HCT116 (cell line): Measurements from ENCODE around the gene SRRM1. TPM values are rescaled to one million over a fixed set of nuclear protein-coding genes. Genes with fewer than 3 reads are reported as not detected.
"Not testable (repeated sequence)": the region's sequence is repeated elsewhere in the genome, so short reads cannot be mapped to it uniquely, and the experiment has no call there.

Experiments used
- ATAC-seq: fragments of 200-7000 bp; cut with Tn5 transposase; 2 replicates; pipeline ENCODE4 v1.9.1; 2020; ENCODE audit warnings: mild to moderate bottlenecking, moderate library complexity
- BruUV-seq: library from RNA; stranded (reverse); fragments of 400-500 nt; replicated peaks from 2 replicates; lab custom pipeline; 2021; lab: Mats Ljungman, UMichigan
- CTCF ChIA-PET: fragments of 300-600 bp; sonication (Branson Sonifier 250); formaldehyde crosslinking; loops from one replicate; lab custom pipeline; 2021; ENCODE audit warnings: antibody characterized with exemption; lab: Charles Lee
- POLR2A ChIA-PET: fragments of 300-600, 350-600 bp; sonication (Branson Sonifier 250); formaldehyde crosslinking; loops from one replicate; lab custom pipeline; 2021; ENCODE audit warnings: antibody characterized with exemption; lab: Charles Lee
- RAD21 ChIA-PET, 2 experiments: fragments of 300-600 bp; sonication (Branson Sonifier 250); formaldehyde crosslinking; loops; one replicate each; lab custom pipeline; 2023; ENCODE audit warnings: low total read pairs in 2 of 2; ENCODE audit not compliant: uncharacterized antibody in 2 of 2, unreplicated experiment in 2 of 2, low non-redundant PET in 1 of 2; lab: Charles Lee
- DNase-seq: peaks from one replicate; pipeline ENCODE4 v3.0.0-alpha.2; 2010; ENCODE audit warnings: low read depth, low spot score
- H2AFZ ChIP-seq: fragments of 200-600 bp; shearing (Covaris generic), sonication (generic); 2 replicates; pipeline ENCODE4 v1.6.1; 2017; ENCODE audit warnings: low read depth, mixed run types, mixed read lengths, antibody characterized with exemption, low read length; ENCODE audit not compliant: poor library complexity, severe bottlenecking
- H3K27ac ChIP-seq: 2 replicates; pipeline ENCODE4 v1.5.1; 2012; ENCODE audit warnings: low read depth, low read length
- H3K27me3 ChIP-seq: fragments of 200-600 bp; sonication (generic); 2 replicates; pipeline ENCODE4 v1.6.1; 2016; ENCODE audit warnings: mixed run types, low read length, mixed read lengths; ENCODE audit not compliant: insufficient read depth
- H3K36me3 ChIP-seq, 2 experiments: fragments of 200-500 bp in 1 of 2; fragments of 200-600 bp in 1 of 2; sonication (Bioruptor generic) in 1 of 2; sonication (generic) in 1 of 2; 2 replicates each; pipeline versions ENCODE4 v1.5.1 to v1.6.1; 2014 to 2016; ENCODE audit warnings: low read length in 2 of 2, inconsistent platforms in 1 of 2, mixed read lengths in 1 of 2, mixed run types in 1 of 2; ENCODE audit not compliant: insufficient read depth in 2 of 2, control insufficient read depth in 1 of 2
- H3K4me1 ChIP-seq, 2 experiments: fragments of 200-600 bp in 1 of 2; sonication (generic) in 1 of 2; 2 replicates each; pipeline versions ENCODE4 v1.5.1 to v1.6.1; 2012 to 2017; ENCODE audit warnings: low read length in 2 of 2, inconsistent platforms in 1 of 2, mild to moderate bottlenecking in 1 of 2, mixed read lengths in 1 of 2, mixed run types in 1 of 2, moderate library complexity in 1 of 2; ENCODE audit not compliant: insufficient read depth in 2 of 2, control insufficient read depth in 1 of 2
- H3K4me2 ChIP-seq: fragments of 200-600 bp; sonication (generic); 2 replicates; pipeline ENCODE4 v1.6.1; 2017; ENCODE audit warnings: mixed run types, low read length, mixed read lengths
- H3K4me3 ChIP-seq, 2 experiments: fragments of 200-600 bp in 1 of 2; sonication (generic) in 1 of 2; replicated peaks in 1 of 2; 2 replicates each; pipeline ENCODE4 v1.5.1; 2011 to 2016; ENCODE audit warnings: low read length in 2 of 2, control low read depth in 1 of 2, low read depth in 1 of 2, mild to moderate bottlenecking in 1 of 2, mixed read lengths in 1 of 2, mixed run types in 1 of 2
- H3K79me2 ChIP-seq: fragments of 200-600 bp; sonication (generic); 2 replicates; pipeline ENCODE4 v1.6.1; 2017; ENCODE audit warnings: mild to moderate bottlenecking, mixed run types, low read length, moderate library complexity, mixed read lengths; ENCODE audit not compliant: insufficient read depth
- H3K9ac ChIP-seq: fragments of 200-600 bp; sonication (generic); 2 replicates; pipeline ENCODE4 v1.6.1; 2016; ENCODE audit warnings: low read length, mixed read lengths
- H3K9me2 ChIP-seq: fragments of 200-600 bp; sonication (generic), shearing (Covaris generic); 2 replicates; pipeline ENCODE4 v1.6.1; 2017; ENCODE audit warnings: mixed run types, mild to moderate bottlenecking, moderate library complexity; ENCODE audit not compliant: insufficient read depth
- H3K9me3 ChIP-seq, 2 experiments: fragments of 200-500 bp in 1 of 2; fragments of 200-600 bp in 1 of 2; sonication (Bioruptor generic) in 1 of 2; sonication (generic) in 1 of 2; 2 replicates each; pipeline ENCODE4 v1.6.1; 2014 to 2017; ENCODE audit warnings: low read length in 2 of 2, mixed read lengths in 2 of 2, inconsistent platforms in 1 of 2, low read depth in 1 of 2, mild to moderate bottlenecking in 1 of 2, mixed run types in 1 of 2, moderate library complexity in 1 of 2; ENCODE audit not compliant: control insufficient read depth in 1 of 2, insufficient read depth in 1 of 2
- H4K20me1 ChIP-seq: fragments of 200-600 bp; sonication (generic), shearing (Covaris generic); 2 replicates; pipeline ENCODE4 v1.6.1; 2017; ENCODE audit warnings: mixed run types, mild to moderate bottlenecking, moderate library complexity; ENCODE audit not compliant: insufficient read depth
- ATF3 ChIP-seq: IDR thresholded peaks from 2 replicates; pipeline ENCODE4 v1.6.1; 2012
- CTCF ChIP-seq, 3 experiments: fragments of 200-600 bp in 1 of 3; sonication (generic) in 1 of 3; IDR thresholded peaks in 2 of 3; conservative IDR thresholded peaks in 1 of 3; 2 replicates each; pipeline ENCODE4 v1.5.1; 2012 to 2017; ENCODE audit warnings: low read depth in 2 of 3, low read length in 2 of 3, antibody characterized with exemption in 1 of 3, borderline replicate concordance in 1 of 3, control low read depth in 1 of 3, mild to moderate bottlenecking in 1 of 3, mixed read lengths in 1 of 3, mixed run types in 1 of 3, moderate library complexity in 1 of 3; ENCODE audit not compliant: insufficient read depth in 1 of 3
- ELF1 ChIP-seq: IDR thresholded peaks from 2 replicates; pipeline ENCODE4 v1.6.1; 2012; ENCODE audit warnings: low read depth, borderline replicate concordance
- EZH2phosphoT487 ChIP-seq: fragments of 200-600 bp; IDR thresholded peaks from 2 replicates; pipeline ENCODE4 v1.6.1; 2018; ENCODE audit warnings: antibody characterized with exemption, borderline replicate concordance
- FOSL1 ChIP-seq: IDR thresholded peaks from 2 replicates; pipeline ENCODE4 v1.6.1; 2012; ENCODE audit warnings: low read depth
- JUND ChIP-seq: IDR thresholded peaks from 2 replicates; pipeline ENCODE4 v1.6.1; 2012
- POLR2A ChIP-seq: IDR thresholded peaks from 2 replicates; pipeline ENCODE4 v1.7.0; 2011; ENCODE audit warnings: borderline replicate concordance; ENCODE audit not compliant: insufficient read depth, insufficient read length; ENCODE audit errors: extremely low read depth
- POLR2AphosphoS5 ChIP-seq: IDR thresholded peaks from 2 replicates; pipeline ENCODE4 v1.6.1; 2011; ENCODE audit warnings: mild to moderate bottlenecking, low read depth, low read length, moderate library complexity
- RAD21 ChIP-seq: IDR thresholded peaks from 2 replicates; pipeline ENCODE4 v1.6.1; 2012; ENCODE audit warnings: low read depth, mild to moderate bottlenecking
- REST ChIP-seq: IDR thresholded peaks from 2 replicates; pipeline ENCODE4 v1.6.1; 2012; ENCODE audit warnings: low read depth
- SIN3A ChIP-seq: IDR thresholded peaks from 2 replicates; pipeline ENCODE4 v1.6.1; 2012; ENCODE audit warnings: low read depth
- SP1 ChIP-seq: IDR thresholded peaks from 2 replicates; pipeline ENCODE4 v1.6.1; 2012; ENCODE audit warnings: low read depth
- SRF ChIP-seq: IDR thresholded peaks from 2 replicates; pipeline ENCODE4 v1.6.1; 2012; ENCODE audit warnings: low read depth
- TCF7L2 ChIP-seq: IDR thresholded peaks from 2 replicates; pipeline ENCODE4 v1.7.0; 2011; ENCODE audit warnings: borderline replicate concordance, inconsistent platforms; ENCODE audit not compliant: insufficient read depth, insufficient read length; ENCODE audit errors: extremely low read depth
- YY1 ChIP-seq: IDR thresholded peaks from 2 replicates; pipeline ENCODE4 v1.6.1; 2011; ENCODE audit warnings: low read length, low read depth, moderate library complexity, mild to moderate bottlenecking; ENCODE audit not compliant: insufficient replicate concordance; ENCODE audit errors: extremely low read depth
- ZNF274 ChIP-seq: fragments of 200-500 bp; sonication (Bioruptor generic); IDR thresholded peaks from 2 replicates; pipeline ENCODE4 v1.6.1; 2014; ENCODE audit warnings: mild to moderate bottlenecking, low read depth, low read length, inconsistent platforms
- intact Hi-C: fragments of 100-400 bp; cut with micrococcal nuclease; formaldehyde crosslinking; loops from 2 replicates; pipeline ENCODE4 v1.10.0; 2022
- total RNA-seq: library from RNA; stranded (reverse); gene quantifications from one replicate; pipeline ENCODE4 v1.2.1, GENCODE V29; 2021; ENCODE audit not compliant: unreplicated experiment

The SRRM1 gene
- total RNA-seq, 1 experiment from 2014 or later, result 184 TPM

- peaks cover 33% of the 10 kb centered on the region for H3K79me2 ChIP-seq
- RAD21 ChIA-PET, H3K9me2 ChIP-seq, H3K4me2 ChIP-seq, H4K20me1 ChIP-seq, ATAC-seq, H3K9me3 ChIP-seq, H3K4me3 ChIP-seq, POLR2A ChIA-PET, intact Hi-C loops, H3K9ac ChIP-seq, H3K27me3 ChIP-seq, H2AFZ ChIP-seq, DNase-seq, H3K27ac ChIP-seq: not testable (repeated sequence)
- CTCF ChIA-PET, result interaction anchor here (0.7 to 1.9 kb wide), 3 partner anchors 158 to 162 kb away, joined by 3 to 8 read pairs (median 3); no protein-coding TSS in a partner anchor
- peaks cover 59 to 72% of the 10 kb centered on the region in 2 experiments for H3K36me3 ChIP-seq
- TSS peak; percentile 71 for BruUV-seq
- peaks cover under 1 to 11% of the 10 kb centered on the region in 2 experiments; a peak in 3 of 4 replicates for H3K4me1 ChIP-seq
These were observed 29.6 kb downstream of the SRRM1 start for GRCh38 chr1:24672686-24673085.

- no peak overlapping the region for H3K9ac ChIP-seq
- CTCF ChIA-PET, result interaction anchor here (1.0 to 1.9 kb wide), 2 partner anchors 157 to 162 kb away, joined by 3 to 8 read pairs; no protein-coding TSS in a partner anchor
- ATAC-seq (no peak), DNase-seq (no peak)
- H3K9me3 ChIP-seq, result no peaks in the 10 kb centered on the region
- H3K4me2 ChIP-seq, result no peak overlapping the region
- H3K4me3 ChIP-seq, result no peak overlapping the region
- peaks cover 27% of the 10 kb centered on the region for H3K79me2 ChIP-seq
- H3K9me2 ChIP-seq, result no peaks in the 10 kb centered on the region
- H4K20me1 ChIP-seq, result no peaks in the 10 kb centered on the region
- RAD21 ChIA-PET, result no interaction called here
- no peak overlapping the region for H2AFZ ChIP-seq
- POLR2A ChIA-PET, result no interaction called here
- H3K4me1 ChIP-seq, result peaks cover 7 to 18% of the 10 kb centered on the region in 2 experiments
- BruUV-seq, result no TSS peak
- H3K27ac ChIP-seq, result no peak overlapping the region
- intact Hi-C loops, result no loop called here
- H3K36me3 ChIP-seq, result peaks cover 54 to 66% of the 10 kb centered on the region in 2 experiments
- no peaks in the 10 kb centered on the region for H3K27me3 ChIP-seq
- TF ChIP-seq TCF7L2 (no peak), FOSL1 (no peak), RAD21 (no peak), POLR2AphosphoS5 (no peak), SIN3A (no peak), YY1 (no peak), JUND (no peak), POLR2A (no peak), ZNF274 (no peak), SRF (no peak), REST (no peak), EZH2phosphoT487 (no peak), ELF1 (no peak), SP1 (no peak), CTCF (IDR thresholded peaks at IDR 0.05 in 2 of 3, conservative IDR thresholded peaks at IDR 0.05 in 1 of 3; ENCODE audit: borderline replicate concordance in 1 of 3, insufficient read depth in 1 of 3, low read depth in 2 of 3, low read length in 2 of 3) (no peak), ATF3 (no peak)
These were observed 30.2 kb downstream of the SRRM1 start for GRCh38 chr1:24673341-24673740.
